DND-41 (cell line): Measurements from ENCODE around the gene POLH.

Experiments used
- ATAC-seq: fragments of 200-7000 bp; cut with Tn5 transposase; 3 replicates; pipeline ENCODE4 v1.9.1; 2021; ENCODE audit warnings: low read depth; ENCODE audit not compliant: insufficient read depth
- DNase-seq: peaks from one replicate; pipeline ENCODE4 v3.0.0-alpha.2; 2020
- H2AFZ ChIP-seq: 2 replicates; pipeline ENCODE4 v1.6.0; 2012; ENCODE audit warnings: low read depth, low read length
- H3K27ac ChIP-seq: 2 replicates; pipeline ENCODE4 v1.5.1; 2012; ENCODE audit warnings: low read length, inconsistent platforms
- H3K27me3 ChIP-seq: fragments of 200-600 bp; sonication (generic); 2 replicates; pipeline ENCODE4 v1.6.0; 2012; ENCODE audit warnings: low read length, mild to moderate bottlenecking, inconsistent platforms; ENCODE audit not compliant: insufficient read depth, poor library complexity
- H3K36me3 ChIP-seq: 2 replicates; pipeline ENCODE4 v1.5.1; 2012; ENCODE audit warnings: low read length, inconsistent platforms; ENCODE audit not compliant: insufficient read depth
- H3K4me1 ChIP-seq: 2 replicates; pipeline ENCODE4 v1.5.1; 2012; ENCODE audit warnings: mild to moderate bottlenecking, low read length; ENCODE audit not compliant: insufficient read depth
- H3K4me2 ChIP-seq: 2 replicates; pipeline ENCODE4 v1.6.0; 2012; ENCODE audit warnings: mild to moderate bottlenecking, moderate library complexity, low read length, inconsistent platforms; ENCODE audit not compliant: insufficient read depth
- H3K4me3 ChIP-seq, 2 experiments: fragments of 200-600 bp in 1 of 2; shearing (Covaris generic) in 1 of 2; 2 replicates each; pipeline ENCODE4 v1.5.1; 2012 to 2016; ENCODE audit warnings: inconsistent platforms in 2 of 2, low read length in 2 of 2, mild to moderate bottlenecking in 2 of 2, low read depth in 1 of 2, moderate library complexity in 1 of 2
- H3K79me2 ChIP-seq: 2 replicates; pipeline ENCODE4 v1.6.0; 2012; ENCODE audit warnings: low read length, inconsistent platforms; ENCODE audit not compliant: insufficient read depth
- H3K9ac ChIP-seq: 2 replicates; pipeline ENCODE4 v1.6.0; 2012; ENCODE audit warnings: low read depth, mild to moderate bottlenecking, inconsistent platforms, low read length, moderate library complexity
- H3K9me3 ChIP-seq: 2 replicates; pipeline ENCODE4 v1.5.1; 2012; ENCODE audit warnings: low read length, moderate library complexity, mild to moderate bottlenecking, inconsistent platforms; ENCODE audit not compliant: insufficient read depth, severe bottlenecking
- H4K20me1 ChIP-seq: 2 replicates; pipeline ENCODE4 v1.6.0; 2012; ENCODE audit warnings: low read length; ENCODE audit not compliant: insufficient read depth
- EZH2 ChIP-seq: IDR thresholded peaks from 3 replicates; pipeline ENCODE4 v1.6.1; 2012; ENCODE audit warnings: borderline replicate concordance, low read depth, mild to moderate bottlenecking, moderate library complexity, low read length, inconsistent platforms; ENCODE audit not compliant: severe bottlenecking
- TF ChIP-seq, protein P1 (sequence below): IDR thresholded peaks from 2 replicates; pipeline ENCODE4 v1.5.1; 2012; ENCODE audit warnings: borderline replicate concordance, low read length, moderate library complexity, mild to moderate bottlenecking; ENCODE audit not compliant: poor library complexity, severe bottlenecking; ENCODE audit errors: extremely low read depth

POLH gene

DNA sequence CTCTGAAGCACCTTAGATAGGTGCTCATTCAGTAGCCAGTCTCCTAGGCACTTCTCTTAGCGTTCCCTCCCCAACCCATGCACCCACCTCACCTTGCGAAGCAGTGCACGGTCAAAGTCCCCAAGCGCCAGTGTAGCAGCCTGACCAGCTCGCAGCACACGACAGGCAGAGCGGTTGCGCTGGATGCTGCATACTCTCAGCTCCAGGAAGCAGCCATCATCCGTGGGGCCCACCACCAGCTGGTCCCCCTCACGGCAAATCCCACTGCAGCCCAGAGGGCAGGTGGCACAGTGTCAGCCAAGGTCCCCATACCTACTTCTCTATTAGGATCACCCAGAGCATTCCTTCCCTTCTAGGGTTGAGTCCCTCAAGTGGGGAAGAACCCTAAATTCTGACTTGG lies 46.6 kb downstream of the POLH start:
- Histone ChIP-seq H3K9me3 (no peaks in the 10 kb centered on the region), H3K4me2 (no peak overlapping the region), H3K9ac (no peak overlapping the region), H3K4me1 (peaks cover 14% of the 10 kb centered on the region), H3K27me3 (no peaks in the 10 kb centered on the region), H3K79me2 (peaks cover 17% of the 10 kb centered on the region), H2AFZ (no peak overlapping the region), H3K4me3 (no peak overlapping the region), H4K20me1 (peaks cover 10% of the 10 kb centered on the region; the same call in 1 of the 2 replicates), H3K27ac (no peak overlapping the region), H3K36me3 (peaks cover 84% of the 10 kb centered on the region)
- ATAC-seq (no peak), DNase-seq (no peak)
- TF ChIP-seq, protein P1, sequence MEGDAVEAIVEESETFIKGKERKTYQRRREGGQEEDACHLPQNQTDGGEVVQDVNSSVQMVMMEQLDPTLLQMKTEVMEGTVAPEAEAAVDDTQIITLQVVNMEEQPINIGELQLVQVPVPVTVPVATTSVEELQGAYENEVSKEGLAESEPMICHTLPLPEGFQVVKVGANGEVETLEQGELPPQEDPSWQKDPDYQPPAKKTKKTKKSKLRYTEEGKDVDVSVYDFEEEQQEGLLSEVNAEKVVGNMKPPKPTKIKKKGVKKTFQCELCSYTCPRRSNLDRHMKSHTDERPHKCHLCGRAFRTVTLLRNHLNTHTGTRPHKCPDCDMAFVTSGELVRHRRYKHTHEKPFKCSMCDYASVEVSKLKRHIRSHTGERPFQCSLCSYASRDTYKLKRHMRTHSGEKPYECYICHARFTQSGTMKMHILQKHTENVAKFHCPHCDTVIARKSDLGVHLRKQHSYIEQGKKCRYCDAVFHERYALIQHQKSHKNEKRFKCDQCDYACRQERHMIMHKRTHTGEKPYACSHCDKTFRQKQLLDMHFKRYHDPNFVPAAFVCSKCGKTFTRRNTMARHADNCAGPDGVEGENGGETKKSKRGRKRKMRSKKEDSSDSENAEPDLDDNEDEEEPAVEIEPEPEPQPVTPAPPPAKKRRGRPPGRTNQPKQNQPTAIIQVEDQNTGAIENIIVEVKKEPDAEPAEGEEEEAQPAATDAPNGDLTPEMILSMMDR, result no peak
- TF ChIP-seq EZH2, result no peak

DNA sequence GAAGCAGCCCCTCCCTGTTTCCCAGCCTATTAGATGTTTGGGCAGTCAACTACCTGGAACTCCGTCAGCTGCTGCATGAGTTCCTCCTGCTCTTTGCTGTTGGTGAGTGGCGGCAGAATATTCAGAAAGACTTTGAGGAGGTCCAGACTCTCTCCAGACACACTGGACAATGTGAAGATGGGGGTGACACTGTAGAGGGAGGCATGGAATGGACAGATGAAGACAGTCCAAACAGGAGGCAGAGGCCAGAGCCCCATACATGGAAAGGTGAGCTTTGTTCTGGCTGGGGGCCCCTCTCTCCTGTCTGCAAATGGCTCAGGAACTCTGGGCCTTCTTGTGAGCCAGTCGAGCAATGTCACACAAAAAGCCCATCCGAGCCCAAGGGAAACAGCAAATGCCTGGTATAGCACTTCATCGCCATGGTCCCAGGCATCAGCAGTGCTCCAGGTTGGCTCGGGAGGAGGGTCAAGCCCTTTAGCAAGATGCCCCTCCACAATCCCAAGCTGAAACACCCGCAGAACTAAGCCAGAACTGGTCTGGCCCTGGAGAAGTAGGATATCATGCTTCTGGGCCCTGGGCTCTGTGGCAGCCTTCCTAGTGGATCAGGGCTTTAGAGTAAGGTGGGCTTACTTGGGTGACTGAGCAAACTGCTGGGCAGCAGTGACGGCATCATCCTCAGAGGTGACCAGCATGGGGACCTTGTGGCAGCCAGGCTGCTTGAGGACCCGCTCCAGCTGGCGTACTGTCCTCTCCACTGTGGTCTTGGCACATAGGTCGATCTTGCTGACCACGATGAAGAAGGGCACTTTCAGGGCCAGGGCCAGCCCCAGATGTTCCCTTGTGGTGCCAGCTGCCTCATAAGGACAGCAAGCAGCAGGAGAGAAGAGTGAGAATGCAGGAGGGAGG lies 48.1 kb downstream of the POLH start:
- Histone ChIP-seq H3K27ac (no peak overlapping the region), H3K9ac (no peak overlapping the region), H3K27me3 (no peaks in the 10 kb centered on the region), H4K20me1 (peaks cover 11% of the 10 kb centered on the region; the same call in 1 of the 2 replicates), H3K4me2 (no peak overlapping the region), H3K79me2 (peaks cover 31% of the 10 kb centered on the region), H3K9me3 (no peaks in the 10 kb centered on the region), H3K4me1 (peaks cover 23% of the 10 kb centered on the region), H3K4me3 (no peak overlapping the region), H3K36me3 (peaks cover 85% of the 10 kb centered on the region), H2AFZ (no peak overlapping the region)
- TF ChIP-seq EZH2, result no peak
- TF ChIP-seq, protein P1, result no peak
- ATAC-seq, result no peak
- DNase-seq, result no peak

DNA sequence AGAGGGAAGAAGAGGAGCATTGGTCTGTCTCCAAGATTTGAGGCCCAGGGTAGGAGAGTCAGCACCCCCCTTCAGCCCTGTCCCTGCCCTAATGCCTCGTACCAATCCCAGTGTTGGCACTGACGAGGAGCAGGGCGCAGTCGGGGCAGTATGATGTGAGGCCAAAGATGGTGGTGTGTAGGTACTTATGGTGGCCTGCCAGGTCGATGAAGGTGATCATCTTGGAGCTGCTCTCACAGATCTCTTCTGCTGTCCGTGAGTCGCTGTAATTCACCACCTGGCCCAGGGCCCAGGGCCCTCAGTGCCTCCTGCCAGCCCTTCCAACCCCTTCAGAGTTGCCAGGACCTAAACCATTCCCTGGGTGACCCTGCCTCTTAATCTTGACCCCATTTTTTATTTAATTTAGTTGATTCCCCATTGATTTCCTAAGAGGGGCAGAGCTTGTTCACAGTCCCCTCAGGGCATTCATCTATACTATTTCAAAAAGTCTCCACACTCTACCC lies 48.9 kb downstream of the POLH start:
- DNase-seq (no peak), ATAC-seq (no peak)
- Histone ChIP-seq H3K4me2 (no peak overlapping the region), H2AFZ (no peak overlapping the region), H3K4me3 (no peak overlapping the region), H3K36me3 (peaks cover 78% of the 10 kb centered on the region), H3K4me1 (peaks cover 28% of the 10 kb centered on the region), H3K27me3 (no peaks in the 10 kb centered on the region), H3K27ac (no peak overlapping the region), H4K20me1 (peaks cover 11% of the 10 kb centered on the region; the same call in 1 of the 2 replicates), H3K9me3 (no peaks in the 10 kb centered on the region), H3K79me2 (peaks cover 31% of the 10 kb centered on the region), H3K9ac (no peak overlapping the region)
- TF ChIP-seq EZH2, result no peak
- TF ChIP-seq, protein P1, result no peak
